ENCODE measurements around the gene KAT2A.

Gene KAT2A

DNA sequence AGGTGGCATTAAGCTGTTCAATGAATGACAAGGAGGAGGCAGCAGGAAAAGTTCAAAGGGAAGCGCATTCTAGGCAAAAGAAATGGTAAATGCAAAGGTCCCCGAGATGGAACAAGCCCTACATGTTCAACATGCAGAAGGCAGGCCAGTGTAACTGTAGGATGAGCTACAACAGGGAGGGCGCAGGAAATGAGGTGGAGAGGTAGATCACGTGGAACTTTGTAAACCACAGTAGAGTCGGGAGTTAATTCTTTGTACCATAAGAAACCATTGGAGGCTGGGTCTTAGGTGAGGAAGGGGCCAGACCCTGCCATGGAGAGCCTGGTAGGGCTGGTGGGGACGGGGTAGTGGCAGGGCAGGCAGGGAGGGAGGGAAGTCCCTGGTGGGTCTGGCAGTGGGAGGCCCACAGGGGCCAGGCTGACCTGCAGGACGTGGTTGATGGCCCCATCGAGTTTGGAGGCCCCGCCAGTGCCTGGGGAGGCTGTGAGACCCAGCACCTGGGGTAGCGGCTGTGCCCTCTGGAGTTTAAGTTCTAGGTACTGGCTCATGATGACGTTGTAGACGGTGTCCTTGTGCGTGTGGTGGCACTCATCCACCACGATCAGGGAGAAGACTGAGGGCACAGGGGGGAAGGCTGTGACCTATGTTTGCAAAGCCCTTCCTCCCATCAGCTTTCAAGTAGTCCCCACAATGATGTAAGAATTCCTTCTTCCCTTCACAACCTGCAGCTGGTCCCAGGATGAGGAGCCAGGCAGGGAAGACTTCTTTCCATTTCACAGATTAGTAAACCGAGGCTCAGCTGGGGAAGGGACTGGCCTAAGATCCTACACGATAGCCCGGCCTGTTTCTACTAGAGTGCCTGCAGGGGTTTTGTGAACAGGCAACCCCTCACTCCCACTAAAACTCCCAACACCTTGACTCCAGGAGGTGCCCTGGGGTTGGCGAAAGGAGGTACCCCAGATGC lies 10.6 kb downstream of the KAT2A start:
- no peak for TF ChIP-seq POLR2A (IDR thresholded peaks at IDR 0.05; ENCODE audit: low read depth, low read length)
- no peak for FAIRE-seq
- no peak for DNase-seq (ENCODE audit: insufficient read length, low spot score)

GRCh38 chr17:42109086-42109485 lies 12.1 kb downstream of the KAT2A start:
- no peak for TF ChIP-seq SPI1 (IDR thresholded peaks at IDR 0.05; ENCODE audit: low read depth, low read length)
- no peak for TF ChIP-seq POU2F2 (IDR thresholded peaks at IDR 0.05; ENCODE audit: low read depth, low read length)
- no peak for TF ChIP-seq POLR2AphosphoS5 (IDR thresholded peaks at IDR 0.05; ENCODE audit: low read depth, low read length)
- no peak for TF ChIP-seq TAF1 (IDR thresholded peaks at IDR 0.05; ENCODE audit: low read depth, low read length)
- TF ChIP-seq PAX5 (IDR thresholded peaks at IDR 0.05; ENCODE audit: insufficient read depth, low read length, severe bottlenecking): no peak
- TF ChIP-seq POLR2A (IDR thresholded peaks at IDR 0.05; ENCODE audit: low read depth, low read length): no peak
- FAIRE-seq (no peak), DNase-seq (ENCODE audit: insufficient read length, low spot score) (no peak)

GRCh38 chr17:42107597-42108576 lies 13.3 kb downstream of the KAT2A start:
- FAIRE-seq (peak; percentile 99), DNase-seq (ENCODE audit: insufficient read length, low spot score) (peak; percentile 99)
- no peak for TF ChIP-seq SPI1 (IDR thresholded peaks at IDR 0.05; ENCODE audit: low read depth, low read length)
- TF ChIP-seq PAX5 (IDR thresholded peaks at IDR 0.05; ENCODE audit: insufficient read depth, low read length, severe bottlenecking): no peak
- no peak for TF ChIP-seq POLR2AphosphoS5 (IDR thresholded peaks at IDR 0.05; ENCODE audit: low read depth, low read length)
- no peak for TF ChIP-seq POLR2A (IDR thresholded peaks at IDR 0.05; ENCODE audit: low read depth, low read length)
- TF ChIP-seq TAF1 (IDR thresholded peaks at IDR 0.05; ENCODE audit: low read depth, low read length): no peak
- TF ChIP-seq POU2F2 (IDR thresholded peaks at IDR 0.05; ENCODE audit: low read depth, low read length): no peak

- TF ChIP-seq POLR2AphosphoS5 (IDR thresholded peaks at IDR 0.05; ENCODE audit: low read depth, low read length) (no peak), POU2F2 (IDR thresholded peaks at IDR 0.05; ENCODE audit: low read depth, low read length) (no peak), TAF1 (IDR thresholded peaks at IDR 0.05; ENCODE audit: low read depth, low read length) (no peak), SPI1 (IDR thresholded peaks at IDR 0.05; ENCODE audit: low read depth, low read length) (no peak), POLR2A (IDR thresholded peaks at IDR 0.05; ENCODE audit: low read depth, low read length) (no peak)
- FAIRE-seq (no peak), DNase-seq (ENCODE audit: insufficient read length, low spot score) (no peak)
Measured at GRCh38 chr17:42107124-42107523, 14.0 kb downstream of the KAT2A start.

DNA sequence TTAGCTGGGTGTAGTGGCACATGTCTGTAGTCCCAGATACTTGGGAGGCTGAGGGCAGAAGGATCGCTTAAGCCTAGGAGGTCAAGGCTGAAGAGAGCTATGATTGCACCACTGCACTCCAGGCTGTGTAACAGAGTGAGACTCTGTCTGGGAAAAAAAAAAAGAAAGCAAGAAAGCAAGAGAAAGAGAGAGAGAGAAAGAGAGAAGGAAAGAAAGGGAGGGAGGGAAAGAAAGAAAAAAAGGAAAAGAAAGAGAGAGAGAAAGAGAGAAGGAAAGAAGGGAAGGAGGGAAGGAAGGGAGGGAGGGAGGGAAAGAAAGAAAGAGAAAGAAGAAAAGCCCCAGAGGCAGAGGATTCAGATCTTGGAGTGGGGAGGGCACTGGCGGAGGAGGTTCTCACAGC lies 15.2 kb downstream of the KAT2A start:
- no peak for TF ChIP-seq POU2F2 (IDR thresholded peaks at IDR 0.05; ENCODE audit: low read depth, low read length)
- no peak for TF ChIP-seq TAF1 (IDR thresholded peaks at IDR 0.05; ENCODE audit: low read depth, low read length)
- no peak for TF ChIP-seq PAX5 (IDR thresholded peaks at IDR 0.05; ENCODE audit: insufficient read depth, low read length, severe bottlenecking)
- no peak for TF ChIP-seq SPI1 (IDR thresholded peaks at IDR 0.05; ENCODE audit: low read depth, low read length)
- no peak for TF ChIP-seq POLR2A (IDR thresholded peaks at IDR 0.05; ENCODE audit: low read depth, low read length)
- no peak for TF ChIP-seq POLR2AphosphoS5 (IDR thresholded peaks at IDR 0.05; ENCODE audit: low read depth, low read length)
- no peak for FAIRE-seq
- DNase-seq (ENCODE audit: insufficient read length, low spot score): no peak

DNA sequence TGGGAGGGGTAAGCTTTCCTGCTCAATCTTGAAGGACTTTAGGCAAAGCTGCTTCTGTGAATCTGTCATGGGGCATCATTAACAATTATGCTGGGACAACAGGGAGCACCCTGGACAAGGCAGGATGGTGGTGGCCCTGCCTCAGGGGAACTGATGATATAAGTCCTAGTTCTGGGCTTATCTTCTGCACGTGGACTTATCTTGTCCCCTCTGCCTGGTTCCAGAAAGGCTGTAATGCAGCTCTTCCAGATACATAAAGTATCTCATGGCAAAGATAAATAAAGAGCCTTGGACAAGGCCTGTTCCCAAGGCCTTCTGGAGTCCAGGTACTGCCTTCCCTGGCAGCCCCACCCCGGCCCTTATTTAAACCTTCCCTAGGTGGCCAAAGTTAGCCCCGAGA lies 16.9 kb downstream of the KAT2A start:
- TF ChIP-seq PAX5 (IDR thresholded peaks at IDR 0.05; ENCODE audit: insufficient read depth, low read length, severe bottlenecking): no peak
- TF ChIP-seq TAF1 (IDR thresholded peaks at IDR 0.05; ENCODE audit: low read depth, low read length): no peak
- no peak for DNase-seq (ENCODE audit: insufficient read length, low spot score)
- FAIRE-seq: no peak

DNA sequence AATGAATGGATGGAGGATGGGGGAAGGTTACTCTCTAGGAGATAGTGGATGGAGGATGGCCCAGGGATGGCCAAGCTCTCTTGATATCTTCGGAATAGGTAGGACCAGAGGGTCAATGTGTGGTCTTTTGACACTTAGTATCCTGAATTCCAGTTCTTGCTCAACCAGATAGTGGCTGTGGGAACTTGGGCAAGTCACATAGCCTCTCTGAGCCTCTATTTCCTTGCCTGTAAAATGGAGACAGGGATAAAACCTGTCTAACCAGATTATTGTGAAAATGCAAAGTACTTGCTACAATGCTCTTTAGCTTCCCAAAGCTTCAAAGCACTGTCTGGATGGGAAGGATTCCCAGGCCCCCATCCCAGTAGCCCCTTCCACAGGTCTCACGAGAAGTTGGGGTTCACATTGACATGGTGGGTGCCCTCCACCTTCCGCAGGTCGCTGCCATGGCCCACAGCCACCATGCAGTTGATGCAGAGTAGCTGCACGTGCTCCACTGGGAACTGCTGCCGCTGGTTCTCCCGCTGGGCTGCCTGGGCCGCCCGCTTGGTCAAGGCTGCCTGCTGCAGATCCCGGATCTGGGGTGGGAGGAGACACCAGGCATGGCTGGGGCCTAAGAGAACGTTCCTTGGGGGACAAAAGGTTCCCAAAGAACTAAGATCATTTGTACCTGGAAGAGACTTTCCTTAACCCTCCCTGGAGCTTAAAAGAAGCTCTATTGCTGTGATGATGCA lies 17.8 kb downstream of the KAT2A start:
- no peak for FAIRE-seq
- TF ChIP-seq POLR2AphosphoS5 (IDR thresholded peaks at IDR 0.05; ENCODE audit: low read depth, low read length) (no peak), SPI1 (IDR thresholded peaks at IDR 0.05; ENCODE audit: low read depth, low read length) (no peak), POU2F2 (IDR thresholded peaks at IDR 0.05; ENCODE audit: low read depth, low read length) (no peak), TAF1 (IDR thresholded peaks at IDR 0.05; ENCODE audit: low read depth, low read length) (no peak), POLR2A (IDR thresholded peaks at IDR 0.05; ENCODE audit: low read depth, low read length) (no peak), PAX5 (IDR thresholded peaks at IDR 0.05; ENCODE audit: insufficient read depth, low read length, severe bottlenecking) (no peak)

DNA sequence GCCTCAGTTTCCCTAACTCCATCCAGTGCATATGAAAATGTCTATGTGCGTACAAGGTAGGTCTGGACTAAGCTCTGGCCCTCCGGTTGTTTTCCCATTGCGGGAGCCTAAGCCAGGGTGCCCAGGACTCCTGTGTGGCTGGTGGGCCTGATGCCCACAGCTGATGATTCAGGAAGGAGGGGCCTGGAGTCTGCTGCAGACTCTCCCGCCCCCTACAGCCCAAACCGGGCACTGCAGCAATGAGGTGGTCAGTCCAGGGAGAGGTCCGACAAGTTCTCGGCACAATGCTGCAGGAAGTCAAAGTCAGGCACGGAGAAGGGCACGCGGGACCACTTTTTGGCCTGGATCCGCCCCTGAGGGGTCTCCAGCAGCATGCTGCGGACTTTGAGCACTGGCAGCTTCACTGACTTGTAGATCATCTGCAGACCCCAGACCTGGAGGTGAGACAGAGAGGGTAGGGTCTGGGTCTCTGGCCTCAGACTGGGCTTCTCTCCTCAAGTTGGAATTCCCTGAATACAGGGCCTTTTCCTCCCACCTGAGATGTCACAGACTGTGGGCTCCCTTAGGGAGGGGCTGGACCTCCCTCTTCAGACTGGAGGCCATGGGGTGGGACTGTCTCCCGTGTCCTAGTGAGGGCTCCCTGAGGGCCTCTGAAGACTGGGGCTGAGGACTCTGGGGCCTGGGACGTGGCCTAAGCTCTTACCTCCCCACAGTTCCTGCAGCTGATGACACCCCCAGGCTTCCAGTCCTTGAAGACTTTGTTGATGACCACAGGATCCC lies 19.5 kb downstream of the KAT2A start:
- FAIRE-seq (peak; percentile 96), DNase-seq (ENCODE audit: insufficient read length, low spot score) (peak; percentile 70)

More for the DNA sequence above, 17.8 kb downstream of the KAT2A start:
- no peak for DNase-seq (ENCODE audit: insufficient read length, low spot score)

More for the DNA sequence above, 19.5 kb downstream of the KAT2A start:
- TF ChIP-seq POLR2A (IDR thresholded peaks at IDR 0.05; ENCODE audit: low read depth, low read length) (no peak), TAF1 (IDR thresholded peaks at IDR 0.05; ENCODE audit: low read depth, low read length) (no peak), POU2F2 (IDR thresholded peaks at IDR 0.05; ENCODE audit: low read depth, low read length) (no peak), SPI1 (IDR thresholded peaks at IDR 0.05; ENCODE audit: low read depth, low read length) (no peak), POLR2AphosphoS5 (IDR thresholded peaks at IDR 0.05; ENCODE audit: low read depth, low read length) (no peak), PAX5 (IDR thresholded peaks at IDR 0.05; ENCODE audit: insufficient read depth, low read length, severe bottlenecking) (no peak)
